Mesothelial cell of epicardium (in vitro differentiated cells): ENCODE results near the gene SNRNP200. TPM values are rescaled to one million over a fixed set of nuclear protein-coding genes. Genes with fewer than 3 reads are reported as not detected.

Experiments
- DNase-seq, 2 experiments: peaks; one replicate each; pipeline ENCODE4 v3.0.0; 2021; ENCODE audit warnings: low spot score in 2 of 2; ENCODE audit not compliant: unreplicated experiment in 2 of 2
- H3K27ac Mint-ChIP-seq: 2 replicates; pipeline ENCODE4 v1.8.0; 2021; ENCODE audit warnings: mixed read lengths
- H3K27me3 Mint-ChIP-seq: 2 replicates; pipeline ENCODE4 v1.8.0; 2021; ENCODE audit warnings: low read depth, mixed read lengths
- H3K36me3 Mint-ChIP-seq: 2 replicates; pipeline ENCODE4 v1.8.0; 2021; ENCODE audit warnings: mixed read lengths
- H3K4me1 Mint-ChIP-seq: 2 replicates; pipeline ENCODE4 v1.8.0; 2021; ENCODE audit warnings: mixed read lengths
- H3K4me3 Mint-ChIP-seq: 2 replicates; pipeline ENCODE4 v1.8.0; 2021; ENCODE audit warnings: mild to moderate bottlenecking, moderate library complexity, mixed read lengths
- H3K9me3 Mint-ChIP-seq: 2 replicates; pipeline ENCODE4 v1.8.0; 2021; ENCODE audit warnings: mixed read lengths
- total RNA-seq: library from RNA; stranded (reverse); gene quantifications from 3 replicates; pipeline ENCODE4 v1.2.1, GENCODE V29; 2021
- TF ChIP-seq, protein P1 (sequence below): fragments of 200-600 bp; sonication (generic); IDR thresholded peaks from one replicate; pipeline ENCODE4 v1.5.0; 2021; ENCODE audit warnings: antibody characterized with exemption; ENCODE audit not compliant: unreplicated experiment

The SNRNP200 gene
- total RNA-seq, 1 donor from 2014 or later = 200 TPM

DNA sequence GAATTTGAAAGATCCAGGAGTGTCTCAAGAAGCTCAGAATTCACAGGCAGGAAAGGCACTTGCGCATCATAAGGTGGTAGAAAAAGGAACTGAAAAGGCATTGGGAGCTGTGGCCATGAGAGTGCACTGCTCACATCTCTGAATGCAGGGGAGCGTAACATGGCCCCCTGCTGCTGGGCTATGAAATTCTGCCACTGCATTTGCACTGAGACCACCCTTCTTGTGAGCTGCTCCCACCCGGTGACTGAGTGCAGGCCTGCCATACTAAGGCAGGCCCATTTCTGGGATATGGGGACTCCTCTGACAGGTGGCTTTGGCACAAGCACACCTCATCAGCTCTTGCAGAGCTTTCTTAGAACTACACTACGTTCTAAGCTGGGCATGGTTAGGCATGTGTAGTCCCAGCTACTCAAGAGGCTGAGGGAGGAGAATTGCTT is 71.4 kb downstream of the SNRNP200 start:
- TF ChIP-seq, protein P1, sequence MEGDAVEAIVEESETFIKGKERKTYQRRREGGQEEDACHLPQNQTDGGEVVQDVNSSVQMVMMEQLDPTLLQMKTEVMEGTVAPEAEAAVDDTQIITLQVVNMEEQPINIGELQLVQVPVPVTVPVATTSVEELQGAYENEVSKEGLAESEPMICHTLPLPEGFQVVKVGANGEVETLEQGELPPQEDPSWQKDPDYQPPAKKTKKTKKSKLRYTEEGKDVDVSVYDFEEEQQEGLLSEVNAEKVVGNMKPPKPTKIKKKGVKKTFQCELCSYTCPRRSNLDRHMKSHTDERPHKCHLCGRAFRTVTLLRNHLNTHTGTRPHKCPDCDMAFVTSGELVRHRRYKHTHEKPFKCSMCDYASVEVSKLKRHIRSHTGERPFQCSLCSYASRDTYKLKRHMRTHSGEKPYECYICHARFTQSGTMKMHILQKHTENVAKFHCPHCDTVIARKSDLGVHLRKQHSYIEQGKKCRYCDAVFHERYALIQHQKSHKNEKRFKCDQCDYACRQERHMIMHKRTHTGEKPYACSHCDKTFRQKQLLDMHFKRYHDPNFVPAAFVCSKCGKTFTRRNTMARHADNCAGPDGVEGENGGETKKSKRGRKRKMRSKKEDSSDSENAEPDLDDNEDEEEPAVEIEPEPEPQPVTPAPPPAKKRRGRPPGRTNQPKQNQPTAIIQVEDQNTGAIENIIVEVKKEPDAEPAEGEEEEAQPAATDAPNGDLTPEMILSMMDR = no peak
- no peak overlapping the region for H3K27ac Mint-ChIP-seq
- no peaks in the 10 kb centered on the region for H3K9me3 Mint-ChIP-seq
- no peak for DNase-seq
- H3K27me3 Mint-ChIP-seq = no peaks in the 10 kb centered on the region
- no peaks in the 10 kb centered on the region for H3K4me1 Mint-ChIP-seq
- no peak overlapping the region for H3K4me3 Mint-ChIP-seq
- H3K36me3 Mint-ChIP-seq = peaks cover 2% of the 10 kb centered on the region

DNA sequence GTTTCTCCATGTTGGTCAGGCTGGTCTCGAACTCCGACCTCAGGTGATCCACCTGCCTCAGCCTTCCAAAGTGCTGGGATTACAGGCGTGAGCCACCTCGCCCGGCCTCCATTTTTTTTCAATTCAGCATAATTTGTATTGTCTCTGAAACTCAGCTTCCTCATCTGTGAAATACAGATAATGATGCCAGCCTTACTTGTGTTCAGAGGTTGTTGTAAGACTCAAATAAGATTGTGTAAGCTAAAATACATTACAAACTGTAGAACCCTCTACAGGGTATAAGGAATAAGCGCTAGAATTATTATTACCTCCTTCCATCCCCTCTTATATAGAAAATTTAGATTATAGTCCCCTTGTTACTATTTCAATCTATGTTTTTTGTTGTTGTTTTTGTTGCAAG is 71.9 kb downstream of the SNRNP200 start:
- Mint-ChIP-seq H3K9me3 (no peaks in the 10 kb centered on the region), H3K27me3 (no peaks in the 10 kb centered on the region), H3K4me1 (no peaks in the 10 kb centered on the region), H3K4me3 (no peak overlapping the region), H3K36me3 (peaks cover 2% of the 10 kb centered on the region), H3K27ac (no peak overlapping the region)
- no peak for DNase-seq
- TF ChIP-seq, protein P1 = no peak

DNA sequence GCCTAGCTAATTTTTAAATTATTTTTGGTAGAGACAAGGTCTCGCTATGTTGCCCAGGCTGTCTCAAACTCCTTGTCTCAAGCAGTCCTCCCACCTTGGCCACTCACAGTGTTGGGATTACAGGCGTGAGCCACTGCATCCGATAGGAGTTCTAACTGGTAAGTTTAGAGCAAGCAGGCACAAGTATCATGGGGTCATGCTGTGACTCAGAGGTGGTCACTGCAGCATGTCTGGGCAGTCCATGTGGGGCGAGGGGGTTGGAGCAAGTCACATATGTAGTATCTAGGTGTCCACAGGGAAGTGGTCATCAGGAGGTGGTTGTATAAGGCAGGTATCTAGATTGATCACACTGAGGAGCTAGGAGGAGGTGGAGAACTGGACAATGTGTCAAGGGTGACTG is 74.0 kb downstream of the SNRNP200 start:
- Mint-ChIP-seq H3K36me3 (peaks cover 2% of the 10 kb centered on the region), H3K4me1 (no peaks in the 10 kb centered on the region), H3K27me3 (no peaks in the 10 kb centered on the region), H3K4me3 (no peak overlapping the region), H3K9me3 (no peaks in the 10 kb centered on the region), H3K27ac (no peak overlapping the region)
- DNase-seq = no peak
- TF ChIP-seq, protein P1 = no peak

DNA sequence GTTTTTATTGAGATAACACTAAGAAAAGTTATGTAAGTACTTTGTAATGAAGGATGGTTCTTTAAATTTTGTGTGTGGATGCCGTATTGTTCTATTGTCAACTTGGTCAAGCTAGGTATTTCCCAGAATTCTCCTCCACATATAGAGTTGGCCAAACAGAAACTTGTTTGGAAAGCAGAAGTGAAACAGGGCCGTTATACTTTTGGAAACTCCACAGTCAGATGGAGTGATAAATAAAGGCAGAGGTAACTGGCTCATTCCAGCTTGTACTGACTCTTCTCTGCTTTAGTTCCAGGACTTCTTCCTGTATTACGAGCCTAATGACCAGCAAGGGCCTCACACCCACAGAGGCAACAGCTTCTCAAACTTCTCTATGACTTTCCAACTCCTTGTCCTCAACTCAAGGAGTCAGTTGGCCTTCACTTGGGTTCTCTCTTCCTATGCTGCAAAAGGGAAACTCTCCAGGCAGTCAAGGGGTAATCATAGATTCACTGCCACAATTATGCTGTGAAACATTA is 80.3 kb downstream of the SNRNP200 start:
- Mint-ChIP-seq H3K4me3 (no peak overlapping the region), H3K4me1 (no peaks in the 10 kb centered on the region), H3K27ac (no peak overlapping the region), H3K9me3 (no peaks in the 10 kb centered on the region), H3K27me3 (no peaks in the 10 kb centered on the region), H3K36me3 (no peaks in the 10 kb centered on the region)
- TF ChIP-seq, protein P1 = no peak
- DNase-seq = no peak

Other genes with a start within 250 kb of the SNRNP200 start
- 0.51 to 0.63 TPM (median 0.56 TPM) in 3 replicates for gene ADRA2B, start 189.0 kb downstream of the SNRNP200 start, total RNA-seq
- 0.60 to 1.2 TPM (median 1.1 TPM) in 3 replicates for gene ASTL, start 167.0 kb downstream of the SNRNP200 start, total RNA-seq
- gene DUSP2, start 160.1 kb downstream of the SNRNP200 start, total RNA-seq = 38.3 to 42.7 TPM (median 40.6 TPM) in 3 replicates
- gene STARD7, start 96.7 kb downstream of the SNRNP200 start, total RNA-seq = 107 to 109 TPM (median 108 TPM) in 3 replicates
- 30.1 to 36.2 TPM (median 32.5 TPM) in 3 replicates for gene TMEM127, start 39.5 kb downstream of the SNRNP200 start, total RNA-seq
- gene CIAO1, start 39.3 kb downstream of the SNRNP200 start, total RNA-seq = 73.8 to 74.6 TPM (median 74.2 TPM) in 3 replicates
- 8.9 to 12.0 TPM (median 10.9 TPM) in 3 replicates for gene ITPRIPL1, start 19.8 kb upstream of the SNRNP200 start, total RNA-seq
- gene NCAPH, start 30.2 kb upstream of the SNRNP200 start, total RNA-seq = 13.1 to 13.9 TPM (median 13.6 TPM) in 3 replicates
- gene NEURL3, start 199.8 kb upstream of the SNRNP200 start, total RNA-seq = 0.13 TPM in 1 of 3 replicates, not detected in the others
- gene ARID5A, start 231.2 kb upstream of the SNRNP200 start, total RNA-seq = 4.1 to 4.7 TPM (median 4.7 TPM) in 3 replicates